Ovary (tissue), 1 donor: ENCODE data around the gene LDB2.

Experiments
- EP300 ChIP-seq: sonication (generic); formaldehyde crosslinking; IDR thresholded peaks from one replicate; pipeline ENCODE4 v1.6.1; 2017; ENCODE audit warnings: antibody characterized with exemption
- POLR2A ChIP-seq: fragments of 450-650 bp; IDR thresholded peaks from one replicate; pipeline ENCODE4 v1.6.1; 2017; ENCODE audit warnings: antibody characterized with exemption, mild to moderate bottlenecking, moderate library complexity

- TF ChIP-seq POLR2A (no peak), EP300 (no peak)
Measured at GRCh38 chr4:16730522-16731205, 167.8 kb downstream of the LDB2 start.
